Measurements from ENCODE around the gene RPN2. TPM values are rescaled to one million over a fixed set of nuclear protein-coding genes. Genes with fewer than 3 reads are reported as not detected.
A peak's percentile ranks its signal among the peaks of the same experiment; 100 is the strongest.

RPN2 gene
- total and polyA plus RNA-seq, 11 donors, result 36.3 to 206 (median 105) TPM

DNA sequence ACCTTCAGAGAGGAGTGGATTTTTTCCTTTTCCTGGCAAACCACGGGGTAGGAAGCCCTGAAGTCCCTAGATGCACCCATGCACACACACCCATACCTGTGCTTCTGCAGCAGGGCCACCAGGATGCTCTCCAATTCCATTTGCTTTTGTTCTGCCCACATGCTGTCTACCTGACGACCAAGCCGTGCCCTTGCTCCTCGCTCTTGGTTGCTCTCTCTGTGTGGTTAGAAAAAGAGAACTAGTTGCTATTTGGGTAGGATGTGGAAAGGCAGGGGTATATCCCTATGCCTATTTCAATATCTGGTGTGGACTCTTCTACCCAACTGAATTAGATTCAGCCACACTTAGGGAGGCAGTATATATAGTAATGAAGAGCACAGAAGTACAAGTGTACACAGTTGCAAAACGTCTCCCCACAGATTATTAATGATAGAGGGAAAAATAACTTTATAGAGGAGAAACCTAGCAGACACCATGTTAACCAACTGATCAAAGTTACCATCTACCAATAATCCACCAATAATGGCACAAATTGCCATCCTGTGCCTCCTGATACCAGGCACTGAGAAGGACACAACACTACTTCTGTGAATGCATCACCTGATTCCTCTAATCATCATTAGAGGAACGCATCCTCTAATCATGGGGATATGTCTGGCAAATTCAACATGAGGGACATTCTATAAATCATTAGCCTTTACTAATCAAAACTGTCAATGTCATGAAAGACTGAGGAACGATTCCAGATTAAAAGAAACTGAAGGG lies 75.2 kb downstream of the RPN2 start:
- no peak for DNase-seq
- H3K9me3 ChIP-seq, result peaks cover 0 to 12% (median 2%) of the 10 kb centered on the region in 12 donors
- WGBS, 4 donors, result 86 to 91% (median 88%) methylated on average over 7 of the region's 7 CpGs
- no peak overlapping the region for H3K27ac ChIP-seq
- TF ChIP-seq, protein P1, sequence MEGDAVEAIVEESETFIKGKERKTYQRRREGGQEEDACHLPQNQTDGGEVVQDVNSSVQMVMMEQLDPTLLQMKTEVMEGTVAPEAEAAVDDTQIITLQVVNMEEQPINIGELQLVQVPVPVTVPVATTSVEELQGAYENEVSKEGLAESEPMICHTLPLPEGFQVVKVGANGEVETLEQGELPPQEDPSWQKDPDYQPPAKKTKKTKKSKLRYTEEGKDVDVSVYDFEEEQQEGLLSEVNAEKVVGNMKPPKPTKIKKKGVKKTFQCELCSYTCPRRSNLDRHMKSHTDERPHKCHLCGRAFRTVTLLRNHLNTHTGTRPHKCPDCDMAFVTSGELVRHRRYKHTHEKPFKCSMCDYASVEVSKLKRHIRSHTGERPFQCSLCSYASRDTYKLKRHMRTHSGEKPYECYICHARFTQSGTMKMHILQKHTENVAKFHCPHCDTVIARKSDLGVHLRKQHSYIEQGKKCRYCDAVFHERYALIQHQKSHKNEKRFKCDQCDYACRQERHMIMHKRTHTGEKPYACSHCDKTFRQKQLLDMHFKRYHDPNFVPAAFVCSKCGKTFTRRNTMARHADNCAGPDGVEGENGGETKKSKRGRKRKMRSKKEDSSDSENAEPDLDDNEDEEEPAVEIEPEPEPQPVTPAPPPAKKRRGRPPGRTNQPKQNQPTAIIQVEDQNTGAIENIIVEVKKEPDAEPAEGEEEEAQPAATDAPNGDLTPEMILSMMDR (IDR thresholded peaks at IDR 0.05), result no peak
- no peak for TF ChIP-seq POLR2A (IDR thresholded peaks at IDR 0.05)
- no peak for ATAC-seq
- intact Hi-C loops (cut with DNase I), result no loop called here
- no peak overlapping the region for H3K4me3 ChIP-seq
- H3K27me3 ChIP-seq, result peaks cover 0 to 19% (median 0%) of the 10 kb centered on the region in 9 donors
- no peaks in the 10 kb centered on the region for H3K4me1 ChIP-seq
- H3K36me3 ChIP-seq, result no peaks in the 10 kb centered on the region

DNA sequence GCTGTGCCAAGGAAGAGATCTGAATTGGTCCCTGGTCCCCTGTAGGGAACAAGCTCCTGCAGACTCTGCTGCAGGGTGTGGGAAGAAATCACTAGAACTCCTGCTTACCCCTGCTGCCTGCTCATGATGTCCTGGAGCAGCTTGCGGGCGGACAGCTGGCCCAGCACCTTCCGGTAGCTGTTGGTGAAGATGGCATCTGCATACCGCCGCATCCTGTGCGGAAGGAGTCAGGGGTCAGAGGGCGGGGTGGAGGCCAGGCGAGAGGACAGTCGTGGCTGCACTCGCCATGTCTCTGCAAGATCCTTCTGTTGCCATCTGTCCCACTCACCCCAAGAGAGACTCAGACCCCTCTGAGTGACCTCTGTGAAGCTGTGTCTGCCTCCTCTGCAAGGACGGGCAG lies 77.2 kb downstream of the RPN2 start:
- Histone ChIP-seq H3K27ac (no peak overlapping the region), H3K27me3 (peaks cover 0 to 29% (median 2%) of the 10 kb centered on the region in 9 donors), H3K36me3 (no peaks in the 10 kb centered on the region), H3K4me3 (no peak overlapping the region), H3K4me1 (no peaks in the 10 kb centered on the region), H3K9me3 (peaks cover 0 to 12% (median 2%) of the 10 kb centered on the region in 12 donors)
- peak in 1 of 4 donors; percentile 18 for ATAC-seq
- TF ChIP-seq POLR2A (IDR thresholded peaks at IDR 0.05), result no peak
- TF ChIP-seq, protein P1 (IDR thresholded peaks at IDR 0.05), result no peak
- intact Hi-C loops (cut with DNase I), result no loop called here
- 75 to 83% (median 79%) methylated on average over 1 to 11 of the region's 11 CpGs for WGBS, 4 donors
- no peak for DNase-seq

DNA sequence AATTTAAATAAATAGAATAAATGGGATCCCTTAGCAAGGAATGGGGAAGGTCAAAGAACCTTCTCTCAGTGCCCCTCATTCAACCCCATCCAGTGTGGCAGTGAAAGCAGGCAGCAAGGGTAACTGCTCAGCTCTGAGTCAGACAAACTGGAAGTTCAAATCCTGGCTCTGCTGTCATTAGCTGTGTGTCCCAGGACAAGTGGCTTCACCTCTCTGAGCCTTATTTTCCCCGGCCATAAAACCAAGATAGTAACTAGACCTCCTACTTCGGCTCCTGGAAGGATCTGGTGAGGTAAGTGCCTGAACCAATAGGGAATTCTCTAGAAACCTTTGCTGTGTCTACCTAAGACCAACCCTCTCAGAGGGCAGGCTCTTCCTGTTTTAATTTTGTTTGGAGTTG lies 78.4 kb downstream of the RPN2 start:
- ATAC-seq (no peak), DNase-seq (no peak)
- 59 to 78% (median 68%) methylated on average over 2 of the region's 2 CpGs for WGBS, 4 donors
- Histone ChIP-seq H3K27ac (no peak overlapping the region), H3K4me3 (no peak overlapping the region), H3K27me3 (peaks cover 0 to 41% (median 3%) of the 10 kb centered on the region in 9 donors), H3K36me3 (no peaks in the 10 kb centered on the region), H3K9me3 (peaks cover 0 to 12% (median 2%) of the 10 kb centered on the region in 12 donors), H3K4me1 (no peaks in the 10 kb centered on the region)
- intact Hi-C loops (cut with DNase I), result no loop called here
- TF ChIP-seq, protein P1 (IDR thresholded peaks at IDR 0.05), result no peak
- TF ChIP-seq POLR2A (IDR thresholded peaks at IDR 0.05), result no peak

DNA sequence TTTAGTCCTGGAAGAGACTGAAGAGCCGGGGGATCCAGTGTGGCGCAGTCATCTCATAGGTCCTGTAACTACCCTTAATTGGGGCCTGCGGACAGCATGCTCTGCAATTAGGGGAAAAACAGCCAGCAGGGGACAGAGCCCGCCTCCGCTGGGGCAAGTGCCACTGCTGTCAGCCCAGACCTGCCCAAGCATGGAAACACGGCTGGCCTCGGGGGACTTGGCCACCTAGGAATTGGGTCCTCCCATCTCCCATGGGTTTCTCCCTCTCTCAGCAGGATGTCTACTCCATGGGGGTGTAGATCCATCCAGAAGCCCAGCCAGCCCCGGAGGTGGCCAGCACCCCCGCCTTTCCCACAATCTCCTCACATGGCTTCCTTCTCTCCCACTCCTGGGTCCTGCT lies 78.9 kb downstream of the RPN2 start:
- intact Hi-C loops (cut with DNase I), result no loop called here
- WGBS, 4 donors, result 68 to 87% (median 78%) methylated on average over 7 to 9 of the region's 9 CpGs
- Histone ChIP-seq H3K27me3 (peaks cover 0 to 42% (median 3%) of the 10 kb centered on the region in 9 donors), H3K4me1 (no peaks in the 10 kb centered on the region), H3K9me3 (peaks cover 0 to 12% (median 2%) of the 10 kb centered on the region in 12 donors), H3K36me3 (no peaks in the 10 kb centered on the region), H3K4me3 (no peak overlapping the region), H3K27ac (no peak overlapping the region)
- DNase-seq (no peak), ATAC-seq (no peak)
- no peak for TF ChIP-seq POLR2A (IDR thresholded peaks at IDR 0.05)
- TF ChIP-seq, protein P1 (IDR thresholded peaks at IDR 0.05), result no peak

Measured in heart left ventricle (tissue), 16 donors.